ENCODE results near the gene CACNA2D4.

- TF ChIP-seq CAMTA2 (CRISPR knock-in tag; IDR thresholded peaks at IDR 0.05; ENCODE audit: borderline replicate concordance) (no peak), ZNF18 (CRISPR knock-in tag; IDR thresholded peaks at IDR 0.05; ENCODE audit: insufficient replicate concordance) (no peak), ZNF335 (CRISPR knock-in tag; IDR thresholded peaks at IDR 0.05) (no peak), REST (IDR thresholded peaks at IDR 0.05; ENCODE audit: borderline replicate concordance in 1 of 2, low read depth in 1 of 2, low read length in 2 of 2) (no peak), DR1 (CRISPR knock-in tag; IDR thresholded peaks at IDR 0.05) (no peak), RBM22 (optimal IDR thresholded peaks at IDR 0.05; ENCODE audit: low read length) (no peak), FOXA1 (IDR thresholded peaks at IDR 0.05) (no peak), FOXA1 (CRISPR knock-in tag; IDR thresholded peaks at IDR 0.05) (no peak), ZBTB7A (CRISPR knock-in tag; IDR thresholded peaks at IDR 0.05) (no peak), GTF2F1 (IDR thresholded peaks at IDR 0.05; ENCODE audit: low read length) (no peak), TAF1 (CRISPR knock-in tag; IDR thresholded peaks at IDR 0.05) (no peak), SPEN (CRISPR knock-in tag; IDR thresholded peaks at IDR 0.05; ENCODE audit: low read depth) (no peak)
Observed at GRCh38 chr12:1838994-1839365, 79.5 kb downstream of the CACNA2D4 start.
